BLaER1 (cell line): ENCODE results near the gene MAG.

Source experiments
- H3K27ac ChIP-seq: shearing (Covaris generic); formaldehyde crosslinking; 2 replicates; pipeline ENCODE4 v1.8.1; 2022
- H3K27me3 ChIP-seq: shearing (Covaris generic); formaldehyde crosslinking; 2 replicates; pipeline ENCODE4 v1.8.1; 2022
- H3K36me3 ChIP-seq: shearing (Covaris generic); formaldehyde crosslinking; 2 replicates; pipeline ENCODE4 v1.8.1; 2022
- H3K4me1 ChIP-seq: shearing (Covaris generic); formaldehyde crosslinking; 2 replicates; pipeline ENCODE4 v1.8.1; 2022
- H3K4me2 ChIP-seq: shearing (Covaris generic); formaldehyde crosslinking; 2 replicates; pipeline ENCODE4 v1.8.1; 2022
- H3K4me3 ChIP-seq: shearing (Covaris generic); formaldehyde crosslinking; 2 replicates; pipeline ENCODE4 v1.8.1; 2022
- H3K9ac ChIP-seq: shearing (Covaris generic); formaldehyde crosslinking; 2 replicates; pipeline ENCODE4 v1.8.1; 2022
- H3K9me3 ChIP-seq: shearing (Covaris generic); formaldehyde crosslinking; 2 replicates; pipeline ENCODE4 v1.8.1; 2022
- H4K20me1 ChIP-seq: shearing (Covaris generic); formaldehyde crosslinking; 2 replicates; pipeline ENCODE4 v1.8.1; 2022
- Cebpa-rat ChIP-seq: shearing (Covaris generic); IDR thresholded peaks from 2 replicates; pipeline ENCODE4 v1.8.1; 2022

Gene MAG

DNA sequence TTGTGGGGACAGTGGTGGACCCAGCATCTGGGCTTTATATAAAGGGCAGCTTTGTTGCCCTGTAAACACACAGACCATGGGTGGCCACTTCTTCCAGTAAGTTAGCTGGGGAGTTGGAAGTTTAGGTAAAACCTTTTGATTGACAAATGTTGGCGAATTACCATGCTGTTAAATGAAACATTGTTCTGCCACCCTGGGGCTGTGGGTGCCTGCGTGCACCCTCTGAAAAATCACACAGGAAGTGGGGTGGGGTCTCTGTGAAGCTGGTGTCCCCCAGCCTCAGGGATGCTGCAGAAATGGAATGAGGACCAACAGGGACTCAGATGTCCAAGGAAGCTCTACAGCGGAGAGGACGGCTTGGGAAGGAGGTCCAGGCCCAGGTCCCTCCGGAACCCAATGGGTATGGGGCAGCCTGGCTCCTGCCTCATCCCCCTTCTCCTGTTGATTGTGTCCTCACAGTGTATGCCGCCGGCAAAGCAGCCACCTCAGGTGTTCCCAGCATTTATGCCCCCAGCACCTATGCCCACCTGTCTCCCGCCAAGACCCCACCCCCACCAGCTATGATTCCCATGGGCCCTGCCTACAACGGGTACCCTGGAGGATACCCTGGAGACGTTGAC is 26.0 kb upstream of the MAG start:
- H3K36me3 ChIP-seq: peaks cover 10% of the 10 kb centered on the region
- peak overlapping the region; percentile 96 for H3K27ac ChIP-seq
- peaks cover 72% of the 10 kb centered on the region for H3K4me1 ChIP-seq
- no peaks in the 10 kb centered on the region for H3K27me3 ChIP-seq
- H3K4me2 ChIP-seq: peak overlapping the region; percentile 98
- 0 out of 2 replicates have a peak, but pooled peaks cover 9% of the 10 kb centered on the region for H4K20me1 ChIP-seq
- peak overlapping the region; percentile 95; the same call in 1 of the 2 replicates for H3K4me3 ChIP-seq
- no peak for TF ChIP-seq Cebpa-rat
- H3K9me3 ChIP-seq: no peaks in the 10 kb centered on the region
- H3K9ac ChIP-seq: peak overlapping the region; percentile 99; the same call in 1 of the 2 replicates

DNA sequence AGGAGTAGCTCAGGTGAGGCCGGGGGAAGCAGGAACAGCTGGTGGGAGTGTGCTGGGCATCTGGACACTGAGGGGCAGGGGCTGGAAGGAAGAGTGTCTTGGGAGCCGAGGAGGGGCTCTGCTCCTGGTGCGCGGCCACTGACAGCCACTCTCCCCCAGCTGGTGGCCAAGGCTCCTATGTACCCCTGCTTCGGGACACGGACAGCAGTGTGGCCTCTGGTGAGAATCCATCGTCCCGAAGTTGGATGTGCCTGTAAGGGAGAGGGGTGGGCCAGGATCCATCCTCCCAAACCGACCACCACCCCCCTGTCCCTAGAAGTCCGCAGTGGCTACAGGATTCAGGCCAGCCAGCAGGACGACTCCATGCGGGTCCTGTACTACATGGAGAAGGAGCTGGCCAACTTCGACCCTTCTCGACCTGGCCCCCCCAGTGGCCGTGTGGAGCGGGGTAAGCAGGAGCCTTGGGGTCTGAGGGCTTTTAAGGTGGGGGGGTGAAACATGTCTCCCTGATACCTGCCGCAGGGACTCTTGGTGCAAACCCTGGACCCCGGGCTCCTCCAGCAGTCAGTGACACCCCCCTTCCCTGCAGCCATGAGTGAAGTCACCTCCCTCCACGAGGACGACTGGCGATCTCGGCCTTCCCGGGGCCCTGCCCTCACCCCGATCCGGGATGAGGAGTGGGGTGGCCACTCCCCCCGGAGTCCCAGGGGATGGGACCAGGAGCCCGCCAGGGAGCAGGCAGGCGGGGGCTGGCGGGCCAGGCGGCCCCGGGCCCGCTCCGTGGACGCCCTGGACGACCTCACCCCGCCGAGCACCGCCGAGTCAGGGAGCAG is 25.2 kb upstream of the MAG start:
- 0 out of 2 replicates have a peak, but pooled peaks cover 10% of the 10 kb centered on the region for H4K20me1 ChIP-seq
- H3K27ac ChIP-seq: peak overlapping the region; percentile 96
- H3K36me3 ChIP-seq: peaks cover 18% of the 10 kb centered on the region
- H3K9ac ChIP-seq: peak overlapping the region; percentile 99
- peak overlapping the region; percentile 95 for H3K4me3 ChIP-seq
- H3K27me3 ChIP-seq: no peaks in the 10 kb centered on the region
- peak overlapping the region; percentile 98 for H3K4me2 ChIP-seq
- TF ChIP-seq Cebpa-rat: no peak
- peaks cover 72% of the 10 kb centered on the region for H3K4me1 ChIP-seq
- no peaks in the 10 kb centered on the region for H3K9me3 ChIP-seq

DNA sequence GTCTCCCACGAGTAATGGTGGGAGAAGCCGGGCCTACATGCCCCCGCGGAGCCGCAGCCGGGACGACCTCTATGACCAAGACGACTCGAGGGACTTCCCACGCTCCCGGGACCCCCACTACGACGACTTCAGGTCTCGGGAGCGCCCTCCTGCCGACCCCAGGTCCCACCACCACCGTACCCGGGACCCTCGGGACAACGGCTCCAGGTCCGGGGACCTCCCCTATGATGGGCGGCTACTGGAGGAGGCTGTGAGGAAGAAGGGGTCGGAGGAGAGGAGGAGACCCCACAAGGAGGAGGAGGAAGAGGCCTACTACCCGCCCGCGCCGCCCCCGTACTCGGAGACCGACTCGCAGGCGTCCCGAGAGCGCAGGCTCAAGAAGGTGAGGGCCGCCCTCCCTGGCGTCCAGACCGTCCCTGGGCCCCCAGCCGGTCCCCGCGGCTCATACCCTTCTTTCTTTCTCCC is 24.6 kb upstream of the MAG start:
- Histone ChIP-seq H3K9ac (peak overlapping the region; percentile 99), H3K4me1 (peaks cover 72% of the 10 kb centered on the region), H3K36me3 (peaks cover 24% of the 10 kb centered on the region), H3K4me3 (peak overlapping the region; percentile 95), H3K27ac (peak overlapping the region; percentile 96), H3K4me2 (peak overlapping the region; percentile 98), H3K27me3 (no peaks in the 10 kb centered on the region), H3K9me3 (no peaks in the 10 kb centered on the region), H4K20me1 (peaks cover 16% of the 10 kb centered on the region; the same call in 1 of the 2 replicates)
- no peak for TF ChIP-seq Cebpa-rat

DNA sequence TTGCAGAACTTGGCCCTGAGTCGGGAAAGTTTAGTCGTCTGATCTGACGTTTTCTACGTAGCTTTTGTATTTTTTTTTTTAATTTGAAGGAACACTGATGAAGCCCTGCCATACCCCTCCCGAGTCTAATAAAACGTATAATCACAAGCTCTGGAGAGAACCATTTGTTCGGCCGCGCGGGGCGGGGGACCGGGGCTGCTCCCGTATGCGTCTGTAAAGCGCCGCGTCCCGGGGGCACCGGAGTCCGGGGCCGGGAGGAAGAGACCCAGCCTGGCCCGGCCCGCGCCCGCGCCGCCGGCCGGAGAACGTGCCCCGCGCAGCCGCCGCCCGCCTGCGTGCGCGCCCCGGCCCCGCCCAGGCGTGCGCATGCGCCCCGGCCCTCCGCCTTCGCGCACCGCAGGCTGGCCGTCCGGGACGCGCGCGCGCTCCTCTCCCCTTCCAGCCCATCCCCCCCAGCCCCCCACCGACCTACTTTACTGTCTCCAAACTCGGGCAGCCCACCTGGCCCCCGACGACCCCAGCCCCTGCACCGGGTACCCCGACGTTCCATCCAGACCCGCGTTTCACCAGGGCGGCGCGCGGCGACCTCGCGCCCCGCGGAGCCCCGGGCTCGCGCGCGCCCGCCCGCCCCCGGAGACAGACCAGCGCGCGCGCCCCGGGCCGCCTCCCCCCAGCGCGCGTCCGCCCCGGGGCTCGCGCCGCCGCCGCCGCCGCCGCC is 24.0 kb upstream of the MAG start:
- no peak for TF ChIP-seq Cebpa-rat
- peaks cover 30% of the 10 kb centered on the region for H3K36me3 ChIP-seq
- no peaks in the 10 kb centered on the region for H3K9me3 ChIP-seq
- peak overlapping the region; percentile 98 for H3K4me2 ChIP-seq
- peak overlapping the region; percentile 96 for H3K27ac ChIP-seq
- peaks cover 74% of the 10 kb centered on the region for H3K4me1 ChIP-seq
- peak overlapping the region; percentile 95 for H3K4me3 ChIP-seq
- H4K20me1 ChIP-seq: peaks cover 20% of the 10 kb centered on the region; the same call in 1 of the 2 replicates
- no peaks in the 10 kb centered on the region for H3K27me3 ChIP-seq
- peak overlapping the region; percentile 99 for H3K9ac ChIP-seq

DNA sequence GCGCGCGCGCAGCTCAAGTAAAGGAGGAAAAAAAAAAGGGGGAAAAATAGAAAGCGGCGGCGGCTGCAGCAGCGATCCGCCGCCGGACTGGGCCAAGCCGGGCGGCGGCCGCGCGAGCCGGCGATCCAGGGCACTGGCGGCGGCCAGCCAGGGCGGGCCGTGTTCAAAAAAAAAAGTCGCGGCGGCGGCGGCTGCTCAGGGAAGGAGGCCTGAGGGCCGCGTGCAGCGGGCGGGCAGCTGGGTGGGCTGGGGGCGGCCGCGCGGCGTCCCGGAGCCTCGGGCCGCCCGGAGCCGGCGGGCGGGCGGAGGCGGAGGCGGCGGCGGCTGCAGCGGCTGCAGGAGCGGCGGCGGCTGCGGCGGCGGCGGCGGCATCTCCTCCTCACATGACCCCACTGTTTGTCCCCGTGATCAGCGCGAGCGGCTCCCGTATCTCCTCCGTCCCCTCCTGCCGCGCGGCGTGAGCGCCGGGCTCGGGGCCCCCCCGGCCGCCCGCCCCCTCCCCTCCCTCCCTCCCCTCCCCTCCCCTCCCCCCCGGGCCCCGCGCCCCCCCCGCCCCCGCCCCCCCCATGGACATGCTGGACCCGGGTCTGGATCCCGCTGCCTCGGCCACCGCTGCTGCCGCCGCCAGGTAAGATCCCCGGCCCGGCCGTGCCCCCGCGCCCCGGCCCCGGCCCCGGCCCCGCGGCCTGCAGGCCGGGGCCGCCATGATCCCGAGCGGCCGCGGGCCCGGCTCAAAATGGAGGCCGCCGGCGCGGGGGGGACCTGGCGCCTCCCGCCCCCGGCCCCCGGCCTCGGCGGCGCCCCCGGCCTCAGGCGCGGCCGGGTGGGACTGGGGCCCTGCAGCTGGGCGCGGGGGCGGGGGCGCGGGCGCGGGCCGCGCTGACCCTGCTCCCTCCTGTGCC is 23.2 kb upstream of the MAG start, which contains the start of gene USF2:
Gene USF2, plus strand, starts transcription at position 427 of the 902 bp plus-strand sequence. Its CDS starts 140 bp downstream, at position 567.
- peak within 1 kb of the TSS; percentile 95 for H3K4me3 ChIP-seq
- no peaks in the 10 kb centered on the region for H3K9me3 ChIP-seq
- peak within 1 kb of the TSS; percentile 99 for H3K9ac ChIP-seq
- no peaks in the 10 kb centered on the region for H3K27me3 ChIP-seq
- no peak for TF ChIP-seq Cebpa-rat
- peaks cover 38% of the 10 kb centered on the region for H3K36me3 ChIP-seq
- H3K27ac ChIP-seq: peak within 1 kb of the TSS; percentile 96
- H3K4me1 ChIP-seq: peaks cover 69% of the 10 kb centered on the region
- H3K4me2 ChIP-seq: peak within 1 kb of the TSS; percentile 98
- peaks cover 20% of the 10 kb centered on the region; the same call in 1 of the 2 replicates for H4K20me1 ChIP-seq

DNA sequence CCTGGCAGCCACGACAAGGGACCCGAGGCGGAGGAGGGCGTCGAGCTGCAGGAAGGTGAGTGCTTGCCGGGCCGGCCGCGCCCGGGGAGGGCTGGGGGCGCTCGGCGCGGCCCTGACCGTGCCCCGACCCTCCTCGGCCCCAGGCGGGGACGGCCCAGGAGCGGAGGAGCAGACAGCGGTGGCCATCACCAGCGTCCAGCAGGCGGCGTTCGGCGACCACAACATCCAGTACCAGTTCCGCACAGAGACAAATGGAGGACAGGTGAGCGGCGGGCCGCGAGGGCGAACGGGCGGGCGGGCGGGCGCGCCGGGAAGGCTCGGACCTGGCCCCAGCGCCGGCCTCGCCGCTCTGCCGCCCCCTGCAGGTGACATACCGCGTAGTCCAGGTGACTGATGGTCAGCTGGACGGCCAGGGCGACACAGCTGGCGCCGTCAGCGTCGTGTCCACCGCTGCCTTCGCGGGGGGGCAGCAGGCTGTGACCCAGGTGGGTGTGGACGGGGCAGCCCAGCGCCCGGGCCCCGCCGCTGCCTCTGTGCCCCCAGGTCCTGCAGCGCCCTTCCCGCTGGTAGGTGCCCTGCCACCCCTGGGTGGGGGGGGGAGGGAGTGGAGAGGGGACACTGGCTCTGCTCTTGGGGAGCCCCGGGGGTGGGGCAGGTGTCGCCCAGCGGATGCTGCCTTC is 22.4 kb upstream of the MAG start:
- Histone ChIP-seq H3K9me3 (no peaks in the 10 kb centered on the region), H3K36me3 (peaks cover 46% of the 10 kb centered on the region), H3K4me1 (peaks cover 62% of the 10 kb centered on the region), H4K20me1 (peaks cover 20% of the 10 kb centered on the region; the same call in 1 of the 2 replicates), H3K4me3 (peak overlapping the region; percentile 95), H3K9ac (peak overlapping the region; percentile 93), H3K27ac (peak overlapping the region; percentile 95), H3K4me2 (peak overlapping the region; percentile 82), H3K27me3 (no peaks in the 10 kb centered on the region)
- TF ChIP-seq Cebpa-rat: no peak

DNA sequence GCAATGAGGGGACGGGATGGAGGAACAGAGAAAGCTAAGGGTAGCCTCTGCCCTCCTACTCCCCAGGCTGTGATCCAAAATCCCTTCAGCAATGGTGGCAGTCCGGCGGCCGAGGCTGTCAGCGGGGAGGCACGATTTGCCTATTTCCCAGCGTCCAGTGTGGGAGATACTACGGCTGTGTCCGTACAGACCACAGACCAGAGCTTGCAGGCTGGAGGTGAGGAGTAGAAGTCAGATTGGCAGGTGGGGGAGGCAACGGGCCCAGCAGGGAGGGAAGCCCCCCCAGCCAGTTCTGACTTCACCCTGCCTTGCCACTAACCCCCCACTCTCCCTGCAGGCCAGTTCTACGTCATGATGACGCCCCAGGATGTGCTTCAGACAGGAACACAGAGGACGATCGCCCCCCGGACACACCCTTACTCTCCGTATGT is 21.6 kb upstream of the MAG start:
- Histone ChIP-seq H4K20me1 (peaks cover 20% of the 10 kb centered on the region; the same call in 1 of the 2 replicates), H3K27ac (no peak overlapping the region), H3K27me3 (no peaks in the 10 kb centered on the region), H3K9me3 (no peaks in the 10 kb centered on the region), H3K4me1 (peaks cover 53% of the 10 kb centered on the region), H3K9ac (peak overlapping the region; percentile 45; the same call in 1 of the 2 replicates), H3K36me3 (peaks cover 54% of the 10 kb centered on the region), H3K4me2 (peak overlapping the region; percentile 82), H3K4me3 (peak overlapping the region; percentile 95; the same call in 1 of the 2 replicates)
- TF ChIP-seq Cebpa-rat: no peak

DNA sequence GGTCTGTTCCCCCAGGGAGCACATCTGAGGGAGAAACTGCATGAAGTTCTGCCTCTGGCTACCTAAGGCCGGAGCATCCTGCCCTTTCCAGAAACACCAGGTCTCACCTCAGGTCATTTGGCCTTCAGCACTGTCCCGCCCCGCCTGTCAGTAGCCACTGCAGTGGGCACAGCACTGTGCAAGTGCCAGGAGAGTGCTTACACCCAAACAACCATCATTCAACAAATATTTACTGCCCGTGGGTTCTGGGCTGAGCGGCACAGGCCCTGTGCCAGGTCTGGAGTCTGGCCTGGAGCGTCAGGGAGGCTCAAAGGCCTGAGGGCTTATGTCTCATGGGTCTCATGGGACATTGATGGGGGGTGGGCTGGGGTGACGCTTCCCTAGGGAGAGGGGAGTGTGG is 20.4 kb upstream of the MAG start:
- Histone ChIP-seq H3K27ac (peak overlapping the region; percentile 65), H3K36me3 (peaks cover 66% of the 10 kb centered on the region), H3K9ac (peak overlapping the region; percentile 41; the same call in 1 of the 2 replicates), H3K27me3 (no peaks in the 10 kb centered on the region), H3K4me2 (peak overlapping the region; percentile 82), H3K4me1 (peaks cover 42% of the 10 kb centered on the region), H3K9me3 (no peaks in the 10 kb centered on the region), H3K4me3 (no peak overlapping the region), H4K20me1 (peaks cover 20% of the 10 kb centered on the region; the same call in 1 of the 2 replicates)
- TF ChIP-seq Cebpa-rat: no peak
